Brain microvascular endothelial cell (primary cell): Measurements from ENCODE around the gene NBL1.
"Not testable (repeated sequence)": the region's sequence is repeated elsewhere in the genome, so short reads cannot be mapped to it uniquely, and the experiment has no call there.

Experiments used
- DNase-seq: peaks from one replicate; pipeline ENCODE4 v3.0.0-alpha.2; 2020
- H3K27ac ChIP-seq: fragments of 250-450 bp; sonication (Bioruptor Pico); 2 replicates; pipeline ENCODE4 v1.5.1; 2020; ENCODE audit warnings: mild to moderate bottlenecking, moderate library complexity
- H3K27me3 ChIP-seq: fragments of 250-450 bp; sonication (Bioruptor Pico); replicated peaks from 2 replicates; pipeline ENCODE4 v1.5.1; 2020; ENCODE audit warnings: mild to moderate bottlenecking
- H3K36me3 ChIP-seq: fragments of 250-450 bp; sonication (Bioruptor Pico); replicated peaks from 2 replicates; pipeline ENCODE4 v1.5.1; 2020; ENCODE audit warnings: mild to moderate bottlenecking
- H3K4me3 ChIP-seq: 2 replicates; pipeline ENCODE4 v1.5.1; 2011; ENCODE audit warnings: low read depth, mild to moderate bottlenecking, control low read depth, low read length, moderate library complexity
- in situ Hi-C: cut with HindIII; loops from 2 replicates; pipeline ENCODE4 v1.10.0; 2017; ENCODE audit warnings: low sequenced_read_pairs, low pct_ligation_motif_present
- TF ChIP-seq, protein P1 (sequence below): IDR thresholded peaks from 2 replicates; pipeline ENCODE4 v1.5.1; 2011; ENCODE audit warnings: low read depth, mild to moderate bottlenecking, moderate library complexity, low read length, control low read depth, inconsistent platforms; ENCODE audit errors: missing control alignments

The NBL1 gene

DNA sequence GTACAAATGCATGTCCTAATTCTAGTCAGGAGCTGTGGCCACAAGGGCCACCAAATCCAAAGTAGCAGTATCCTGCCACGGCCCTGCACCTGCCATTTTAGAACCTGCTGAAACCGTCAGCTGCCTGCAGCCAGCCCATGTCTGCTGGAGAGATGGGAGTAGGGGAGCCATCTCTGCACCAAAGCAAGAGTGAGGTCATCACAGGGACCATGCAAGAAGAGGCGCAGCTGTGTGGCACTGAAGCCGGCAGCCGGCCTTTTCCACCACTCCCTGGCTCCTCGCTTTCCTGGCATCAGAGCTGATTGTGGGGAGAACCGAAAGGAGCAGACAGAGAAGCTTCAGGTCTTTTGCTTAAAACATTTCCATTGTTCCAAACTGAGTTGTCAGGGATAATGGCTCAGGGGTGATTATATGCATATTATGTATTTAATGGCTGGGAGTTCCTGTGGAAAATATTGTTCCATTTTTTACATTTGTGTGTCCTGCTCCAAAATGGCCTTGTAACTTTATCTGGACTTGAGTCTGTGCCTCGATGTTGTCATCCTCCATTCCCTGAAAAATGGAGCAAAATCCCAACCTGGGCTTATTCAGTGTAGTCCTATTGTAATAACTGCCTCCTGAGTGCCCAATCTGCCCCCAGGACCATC lies 18.7 kb upstream of the NBL1 start:
- no peak for DNase-seq
- in situ Hi-C loops, result loop anchor here (25.0 kb wide), 1 partner anchor 238 kb away; no protein-coding TSS in a partner anchor
- Histone ChIP-seq H3K36me3 (peaks cover 30% of the 10 kb centered on the region), H3K27ac (no peak overlapping the region), H3K4me3 (no peak overlapping the region), H3K27me3 (no peaks in the 10 kb centered on the region)
- TF ChIP-seq, protein P1, sequence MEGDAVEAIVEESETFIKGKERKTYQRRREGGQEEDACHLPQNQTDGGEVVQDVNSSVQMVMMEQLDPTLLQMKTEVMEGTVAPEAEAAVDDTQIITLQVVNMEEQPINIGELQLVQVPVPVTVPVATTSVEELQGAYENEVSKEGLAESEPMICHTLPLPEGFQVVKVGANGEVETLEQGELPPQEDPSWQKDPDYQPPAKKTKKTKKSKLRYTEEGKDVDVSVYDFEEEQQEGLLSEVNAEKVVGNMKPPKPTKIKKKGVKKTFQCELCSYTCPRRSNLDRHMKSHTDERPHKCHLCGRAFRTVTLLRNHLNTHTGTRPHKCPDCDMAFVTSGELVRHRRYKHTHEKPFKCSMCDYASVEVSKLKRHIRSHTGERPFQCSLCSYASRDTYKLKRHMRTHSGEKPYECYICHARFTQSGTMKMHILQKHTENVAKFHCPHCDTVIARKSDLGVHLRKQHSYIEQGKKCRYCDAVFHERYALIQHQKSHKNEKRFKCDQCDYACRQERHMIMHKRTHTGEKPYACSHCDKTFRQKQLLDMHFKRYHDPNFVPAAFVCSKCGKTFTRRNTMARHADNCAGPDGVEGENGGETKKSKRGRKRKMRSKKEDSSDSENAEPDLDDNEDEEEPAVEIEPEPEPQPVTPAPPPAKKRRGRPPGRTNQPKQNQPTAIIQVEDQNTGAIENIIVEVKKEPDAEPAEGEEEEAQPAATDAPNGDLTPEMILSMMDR, result no peak

DNA sequence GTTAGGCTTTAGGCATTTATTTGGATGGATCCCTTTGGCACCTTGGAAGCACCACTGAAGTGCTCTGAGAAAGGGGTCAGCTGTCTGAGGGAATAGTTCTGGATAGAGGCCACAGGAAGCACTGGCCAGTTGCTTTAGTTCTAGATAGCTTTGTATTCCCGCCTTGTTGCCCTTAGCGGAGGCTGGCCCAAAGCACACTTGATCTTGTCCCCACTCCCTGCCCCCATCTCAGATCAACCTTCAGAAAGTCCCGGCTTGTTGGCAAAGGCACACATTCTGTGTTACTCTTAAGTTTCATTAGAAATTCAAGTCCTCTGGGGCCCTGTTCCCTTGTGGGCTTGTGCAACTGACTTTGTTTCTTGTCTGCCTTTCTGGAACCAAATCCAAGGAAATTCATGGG lies 15.2 kb upstream of the NBL1 start:
- no peak for DNase-seq
- no peak overlapping the region for H3K4me3 ChIP-seq
- in situ Hi-C loops, result loop anchor here (25.0 kb wide), 1 partner anchor 242 kb away; no protein-coding TSS in a partner anchor
- no peaks in the 10 kb centered on the region for H3K27me3 ChIP-seq
- TF ChIP-seq, protein P1, result no peak
- H3K27ac ChIP-seq, result no peak overlapping the region
- H3K36me3 ChIP-seq, result peaks cover 23% of the 10 kb centered on the region

DNA sequence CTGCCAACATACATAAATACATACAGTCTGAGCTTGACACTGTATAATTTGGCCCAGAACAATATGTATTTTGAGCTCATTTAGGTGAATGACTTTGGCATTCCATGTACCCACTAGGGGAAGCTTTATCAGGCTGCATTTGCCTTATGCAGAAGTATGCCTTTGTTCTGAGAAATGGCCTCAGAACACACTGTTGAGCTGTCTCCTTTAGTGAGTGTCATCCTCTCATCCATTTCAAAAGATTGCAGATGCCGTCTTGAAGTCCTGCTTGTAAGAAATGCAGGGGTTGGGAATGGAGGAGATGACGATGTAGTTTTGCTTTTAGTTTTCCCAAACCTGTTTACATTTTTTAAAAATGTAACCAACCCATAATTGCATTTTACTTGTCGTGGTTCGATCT lies 14.8 kb upstream of the NBL1 start:
- Histone ChIP-seq H3K4me3 (no peak overlapping the region), H3K27me3 (no peaks in the 10 kb centered on the region), H3K27ac (no peak overlapping the region), H3K36me3 (peaks cover 20% of the 10 kb centered on the region)
- no peak for DNase-seq
- in situ Hi-C loops, result loop anchor here (25.0 kb wide), 1 partner anchor 242 kb away; no protein-coding TSS in a partner anchor
- TF ChIP-seq, protein P1, result no peak

DNA sequence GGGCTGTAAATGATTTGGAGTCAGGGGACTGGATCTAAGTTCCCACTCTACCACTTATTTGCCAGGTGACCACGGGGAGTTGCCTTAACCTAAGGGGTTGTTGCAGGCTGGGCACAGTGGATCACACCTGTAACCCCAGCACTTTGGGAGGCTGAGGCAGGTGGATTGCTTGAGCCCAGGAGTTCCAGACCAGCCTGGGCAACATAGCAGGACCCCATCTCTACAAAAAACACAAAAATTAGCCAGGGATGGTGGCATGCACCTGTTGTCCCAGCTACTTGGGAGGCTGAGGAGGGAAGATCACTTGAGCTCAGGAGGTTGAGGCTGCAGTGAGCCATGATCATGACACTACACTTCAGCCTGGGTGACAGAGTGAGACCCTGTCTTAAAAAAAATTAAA lies 13.9 kb upstream of the NBL1 start:
- H3K27ac ChIP-seq, H3K4me3 ChIP-seq, DNase-seq, H3K27me3 ChIP-seq: not testable (repeated sequence)
- H3K36me3 ChIP-seq, result peaks cover 16% of the 10 kb centered on the region
- in situ Hi-C loops, result loop anchor here (10.0 to 25.0 kb wide), 2 partner anchors 145 to 243 kb away; partner anchors contain the start of gene CAPZB

DNA sequence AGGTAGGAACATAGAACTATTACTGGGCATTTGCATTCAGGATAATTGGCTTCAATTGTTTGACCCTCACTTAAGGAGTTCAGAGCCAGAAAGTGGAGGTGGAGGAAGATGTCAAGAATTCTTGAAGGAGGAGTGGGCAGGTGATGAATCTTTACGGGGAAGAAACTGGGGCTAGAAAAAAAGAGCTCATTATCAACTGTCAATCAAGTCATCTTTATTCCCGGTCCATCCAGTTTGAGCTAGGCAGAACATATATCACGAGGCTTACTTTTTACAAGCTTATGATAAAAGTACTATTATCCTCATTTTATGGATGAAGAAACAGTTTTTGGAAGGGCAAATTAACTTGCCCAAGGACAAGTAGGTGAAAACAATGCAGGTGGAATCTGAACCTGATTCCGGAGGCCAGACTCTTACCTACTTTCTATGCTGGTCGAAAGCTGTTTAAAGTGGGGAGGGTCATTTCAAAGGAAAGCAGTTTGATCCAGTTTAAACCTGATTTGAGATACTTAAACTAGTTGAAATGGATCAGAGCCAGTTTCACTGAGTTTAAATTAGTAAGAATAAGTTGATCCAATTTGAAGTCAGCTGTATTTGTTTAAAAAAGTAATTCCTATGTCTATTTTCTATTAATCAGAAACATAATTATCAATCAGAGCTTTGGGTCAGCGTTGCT lies 13.3 kb upstream of the NBL1 start:
- DNase-seq, result no peak
- in situ Hi-C loops, result loop anchor here (10.0 to 25.0 kb wide), 2 partner anchors 146 to 244 kb away; partner anchors contain the start of gene CAPZB
- Histone ChIP-seq H3K27me3 (no peaks in the 10 kb centered on the region), H3K4me3 (no peak overlapping the region), H3K27ac (no peak overlapping the region), H3K36me3 (peaks cover 16% of the 10 kb centered on the region)
- TF ChIP-seq, protein P1, result no peak

DNA sequence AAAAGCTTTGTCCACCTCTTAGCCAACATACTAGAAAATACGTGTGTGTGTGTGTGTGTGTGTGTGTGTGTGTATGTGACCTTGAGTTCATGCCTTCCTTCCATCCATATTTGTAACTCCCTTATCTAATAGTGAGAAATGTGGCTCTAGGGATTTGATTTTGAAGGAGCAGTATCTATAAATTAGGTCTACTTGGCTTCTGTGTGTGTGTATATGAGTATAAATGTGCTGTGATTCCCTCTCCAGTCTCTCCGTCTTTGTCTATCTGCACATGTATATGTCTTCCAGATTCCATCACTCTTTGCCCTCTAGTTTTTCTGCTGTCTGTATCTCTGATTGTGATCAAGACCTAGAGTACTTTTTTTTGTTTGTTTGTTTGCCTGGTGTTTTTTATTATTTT lies 11.9 kb upstream of the NBL1 start:
- DNase-seq, result no peak
- TF ChIP-seq, protein P1, result no peak
- in situ Hi-C loops, result loop anchor here (10.0 to 25.0 kb wide), 2 partner anchors 147 to 245 kb away; partner anchors contain the start of gene CAPZB
- Histone ChIP-seq H3K4me3 (no peak overlapping the region), H3K36me3 (peaks cover 5% of the 10 kb centered on the region), H3K27me3 (no peaks in the 10 kb centered on the region), H3K27ac (no peak overlapping the region)
